22Rv1 (cell line): ENCODE data around the gene CABLES2.

Experiments
- H3K27ac ChIP-seq: fragments of 450-650 bp; 2 replicates; pipeline ENCODE4 v1.5.1; 2017
- ZFX ChIP-seq: fragments of 450-650 bp; IDR thresholded peaks from 2 replicates; pipeline ENCODE4 v1.6.1; 2017; ENCODE audit warnings: antibody characterized with exemption, borderline replicate concordance
- TF ChIP-seq, protein P1 (sequence below): fragments of 450-650 bp; IDR thresholded peaks from 2 replicates; pipeline ENCODE4 v1.5.1; 2017; ENCODE audit warnings: mild to moderate bottlenecking

CABLES2 gene

DNA sequence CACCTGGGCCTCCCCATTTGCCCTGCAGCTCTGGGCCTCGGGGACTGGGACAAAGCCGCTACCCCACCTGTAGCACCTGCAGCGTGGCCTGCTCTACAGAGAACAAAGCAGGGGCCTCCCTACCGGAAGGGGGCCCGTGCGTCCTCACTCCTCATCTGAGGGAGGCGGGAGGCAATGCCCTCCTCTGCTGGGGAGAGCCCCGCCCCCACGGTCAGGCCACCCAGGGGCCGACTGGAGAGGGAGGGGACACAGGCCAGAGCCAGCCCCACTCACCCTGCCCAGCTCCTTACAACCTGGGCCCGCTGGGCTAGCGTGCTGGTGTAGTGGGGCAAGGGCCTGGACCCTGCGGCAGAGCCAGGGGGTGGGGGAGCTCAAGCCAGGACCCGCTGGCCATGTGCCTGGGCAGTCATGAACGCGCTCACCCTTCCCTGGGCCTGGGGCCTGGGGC is 48.0 kb downstream of the CABLES2 start:
- no peak overlapping the region for H3K27ac ChIP-seq
- TF ChIP-seq ZFX, result no peak
- TF ChIP-seq, protein P1, sequence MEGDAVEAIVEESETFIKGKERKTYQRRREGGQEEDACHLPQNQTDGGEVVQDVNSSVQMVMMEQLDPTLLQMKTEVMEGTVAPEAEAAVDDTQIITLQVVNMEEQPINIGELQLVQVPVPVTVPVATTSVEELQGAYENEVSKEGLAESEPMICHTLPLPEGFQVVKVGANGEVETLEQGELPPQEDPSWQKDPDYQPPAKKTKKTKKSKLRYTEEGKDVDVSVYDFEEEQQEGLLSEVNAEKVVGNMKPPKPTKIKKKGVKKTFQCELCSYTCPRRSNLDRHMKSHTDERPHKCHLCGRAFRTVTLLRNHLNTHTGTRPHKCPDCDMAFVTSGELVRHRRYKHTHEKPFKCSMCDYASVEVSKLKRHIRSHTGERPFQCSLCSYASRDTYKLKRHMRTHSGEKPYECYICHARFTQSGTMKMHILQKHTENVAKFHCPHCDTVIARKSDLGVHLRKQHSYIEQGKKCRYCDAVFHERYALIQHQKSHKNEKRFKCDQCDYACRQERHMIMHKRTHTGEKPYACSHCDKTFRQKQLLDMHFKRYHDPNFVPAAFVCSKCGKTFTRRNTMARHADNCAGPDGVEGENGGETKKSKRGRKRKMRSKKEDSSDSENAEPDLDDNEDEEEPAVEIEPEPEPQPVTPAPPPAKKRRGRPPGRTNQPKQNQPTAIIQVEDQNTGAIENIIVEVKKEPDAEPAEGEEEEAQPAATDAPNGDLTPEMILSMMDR, result no peak

DNA sequence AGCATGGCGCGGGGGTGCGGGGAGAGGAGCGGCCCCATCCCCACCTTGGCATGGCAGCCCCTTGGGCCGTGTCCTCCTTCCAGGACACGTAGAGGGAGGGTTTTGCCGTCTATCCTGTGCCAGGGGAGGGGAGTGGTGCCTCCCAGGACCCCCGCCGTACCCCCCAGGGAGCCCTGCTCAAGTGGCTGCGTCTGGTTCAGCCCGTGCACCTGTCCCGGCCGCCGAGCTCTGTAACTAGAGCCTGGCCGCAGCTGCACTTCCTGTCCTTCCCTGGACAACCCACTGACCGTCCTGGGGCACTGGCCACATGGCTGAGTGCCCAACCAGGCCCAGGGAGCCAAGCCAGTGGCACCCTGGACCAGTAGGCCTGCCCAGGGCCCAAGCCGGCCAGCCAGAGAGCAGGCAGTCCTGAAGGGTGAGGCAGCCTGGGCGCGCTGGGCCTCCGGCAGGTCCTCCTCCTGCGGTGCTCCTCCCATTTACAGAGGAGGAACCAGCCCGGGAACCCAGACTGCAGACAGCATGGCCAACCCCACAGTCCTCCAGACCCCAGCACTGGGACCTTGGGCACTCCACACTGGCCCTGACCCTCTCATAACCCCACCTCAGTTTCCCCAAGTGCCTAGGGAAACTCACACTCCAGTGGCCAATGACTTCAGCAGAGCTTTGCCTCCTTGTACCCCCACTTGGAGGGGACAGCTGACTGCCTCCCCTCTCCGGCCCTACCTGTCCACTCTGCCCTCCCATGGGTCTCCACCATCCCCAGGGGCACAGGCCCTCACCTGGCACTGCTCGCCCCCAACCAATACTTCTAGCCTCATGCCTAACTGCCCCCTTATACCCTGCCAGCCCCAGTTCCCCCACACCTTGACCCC is 48.7 kb downstream of the CABLES2 start:
- TF ChIP-seq, protein P1, result no peak
- TF ChIP-seq ZFX, result no peak
- no peak overlapping the region for H3K27ac ChIP-seq

DNA sequence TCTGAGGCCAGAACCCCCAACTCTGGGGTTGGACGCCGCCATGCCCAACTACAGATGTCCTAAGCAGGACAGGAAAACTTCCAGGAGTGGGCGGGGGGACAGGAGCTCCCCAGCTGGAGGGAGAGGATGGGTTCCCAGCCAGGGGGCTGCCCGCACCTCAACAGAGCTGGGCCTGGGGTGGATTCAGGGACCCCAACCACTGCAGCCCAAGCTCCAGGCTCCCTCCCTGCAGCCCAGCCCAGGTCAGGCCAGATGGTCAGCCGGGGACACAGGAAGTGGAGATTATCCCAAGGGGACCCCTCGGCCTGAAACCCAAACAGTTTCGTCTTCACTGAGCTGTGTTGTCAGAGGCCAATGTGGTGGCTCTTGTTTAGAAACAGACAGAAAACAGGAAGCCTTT is 49.4 kb downstream of the CABLES2 start:
- TF ChIP-seq, protein P1, result no peak
- no peak for TF ChIP-seq ZFX
- H3K27ac ChIP-seq, result no peak overlapping the region

DNA sequence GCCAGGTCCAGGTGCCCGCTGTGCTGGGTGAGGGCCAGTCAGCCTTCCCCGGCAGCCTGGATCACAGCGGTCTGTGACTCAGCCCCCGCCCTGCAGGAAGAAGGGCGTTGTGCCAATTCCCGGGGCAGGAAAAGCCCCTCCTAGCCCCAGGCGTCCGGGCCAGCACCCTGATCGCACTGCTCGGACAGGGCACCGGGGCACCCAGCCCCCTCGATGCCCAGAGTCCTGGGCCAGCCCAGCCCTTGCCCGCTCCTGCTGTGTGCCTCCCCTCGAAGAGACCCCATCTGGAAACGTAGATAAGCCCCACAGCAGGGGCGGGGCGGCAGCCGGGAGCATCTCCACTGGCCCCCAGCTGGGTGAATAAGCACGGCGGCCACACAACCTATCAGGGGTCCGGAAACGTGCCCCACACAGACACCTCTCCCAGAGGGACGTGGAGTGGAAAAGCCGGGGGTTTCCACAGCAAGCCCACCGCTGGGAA is 49.9 kb downstream of the CABLES2 start:
- TF ChIP-seq, protein P1, result no peak
- TF ChIP-seq ZFX, result no peak
- no peak overlapping the region for H3K27ac ChIP-seq

DNA sequence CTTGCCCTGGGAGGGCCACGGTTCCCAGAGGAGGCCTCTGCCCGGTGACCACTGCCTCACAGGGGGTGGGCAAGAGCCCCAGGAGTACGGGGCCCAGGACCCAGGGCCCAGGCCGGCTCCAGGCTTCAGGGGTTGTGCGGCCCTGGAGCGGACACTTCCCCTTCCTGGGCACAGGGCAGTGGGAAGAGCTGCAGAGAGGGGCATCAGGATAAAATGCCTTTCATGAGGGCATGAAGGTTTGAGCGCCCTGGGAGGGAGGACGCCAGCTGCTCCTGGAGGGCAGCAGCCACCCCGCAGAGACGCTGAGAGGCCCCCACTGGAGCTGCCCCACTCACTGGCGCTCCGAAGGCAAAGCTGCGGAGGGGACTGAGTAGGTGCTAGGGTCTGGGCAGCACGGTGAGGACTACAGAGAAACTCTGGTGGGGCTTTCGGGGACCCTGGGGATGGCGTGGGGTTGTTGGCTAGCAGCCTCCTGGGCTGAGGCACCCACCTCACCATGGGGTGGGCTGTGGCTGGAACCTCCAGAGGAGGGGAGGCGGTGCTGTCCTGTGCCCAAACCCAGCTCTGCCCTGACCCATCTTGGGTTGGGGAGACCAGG is 50.4 kb downstream of the CABLES2 start:
- no peak for TF ChIP-seq ZFX
- TF ChIP-seq, protein P1, result no peak
- no peak overlapping the region for H3K27ac ChIP-seq

DNA sequence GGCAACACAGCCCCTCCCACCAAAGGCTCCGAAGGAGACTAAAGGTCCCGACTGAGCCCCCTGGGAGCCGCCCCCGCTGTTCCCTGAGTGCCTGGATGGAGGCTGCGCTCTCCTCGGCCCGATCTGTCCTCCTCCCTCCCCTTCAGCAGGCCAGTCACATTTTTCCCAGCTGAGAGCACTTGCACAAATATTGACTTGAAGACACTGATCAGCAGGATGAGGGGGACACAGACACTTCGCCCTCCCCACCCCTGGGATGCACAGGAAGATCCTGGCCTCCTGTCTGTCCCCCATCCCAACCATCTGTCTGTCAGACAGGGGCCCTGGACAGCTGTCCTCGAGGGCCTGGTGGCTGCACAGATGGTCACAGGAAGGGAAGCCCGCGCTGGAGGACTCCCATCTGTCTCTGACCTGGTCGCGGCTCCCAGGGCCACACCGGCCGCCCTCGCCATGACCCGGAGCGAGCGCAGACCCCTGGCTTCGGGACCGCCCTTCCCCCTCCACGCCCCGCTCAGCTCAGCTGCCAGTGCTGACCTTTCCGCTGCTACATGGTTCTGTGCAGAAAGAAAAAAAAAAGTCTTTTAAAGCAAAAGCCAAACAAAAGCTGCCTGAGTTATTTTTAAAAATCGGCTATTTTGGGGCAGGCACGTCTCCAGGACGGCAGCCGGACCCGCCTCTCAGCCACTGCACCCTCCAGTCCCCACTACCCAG is 51.1 kb downstream of the CABLES2 start:
- H3K27ac ChIP-seq, result no peak overlapping the region
- TF ChIP-seq, protein P1, result no peak
- TF ChIP-seq ZFX, result no peak
